H1 (cell line): ENCODE measurements around the gene KCNMA1.

ENCODE experiments used
- ATF3 ChIP-seq: IDR thresholded peaks from 2 replicates; pipeline ENCODE4 v1.6.1; 2011; ENCODE audit warnings: low read depth, mild to moderate bottlenecking, low read length; ENCODE audit not compliant: insufficient read depth
- CHD7 ChIP-seq: fragments of 300-600 bp; sonication (generic); IDR thresholded peaks from 2 replicates; pipeline ENCODE4 v1.7.1; 2012; ENCODE audit warnings: low read length, moderate library complexity, mild to moderate bottlenecking, inconsistent platforms; ENCODE audit not compliant: insufficient replicate concordance
- CTCF ChIP-seq, 3 experiments: IDR thresholded peaks; 1 replicate in 2 of 3; 2 replicates in 1 of 3; pipeline versions ENCODE4 v1.5.1 to v1.6.1; 2011; ENCODE audit warnings: low read length in 3 of 3, mild to moderate bottlenecking in 3 of 3, inconsistent platforms in 2 of 3, low read depth in 1 of 3, moderate library complexity in 1 of 3; ENCODE audit not compliant: insufficient read depth in 1 of 3; ENCODE audit errors: control extremely low read depth in 1 of 3
- GABPA ChIP-seq: IDR thresholded peaks from 2 replicates; pipeline ENCODE4 v1.6.1; 2011; ENCODE audit warnings: mild to moderate bottlenecking, low read length, moderate library complexity, borderline replicate concordance; ENCODE audit not compliant: insufficient read depth
- JUN ChIP-seq: IDR thresholded peaks from 2 replicates; pipeline ENCODE4 v1.6.1; 2011; ENCODE audit warnings: low read depth, mild to moderate bottlenecking, improper control_type of control experiment, low read length
- JUND ChIP-seq: IDR thresholded peaks from 2 replicates; pipeline ENCODE4 v1.6.1; 2011; ENCODE audit warnings: mild to moderate bottlenecking, improper control_type of control experiment, low read length
- MAX ChIP-seq: IDR thresholded peaks from 2 replicates; pipeline ENCODE4 v1.6.1; 2012; ENCODE audit warnings: inconsistent platforms
- POLR2AphosphoS5 ChIP-seq: IDR thresholded peaks from 2 replicates; pipeline ENCODE4 v1.6.1; 2011; ENCODE audit warnings: low read depth, low read length
- RAD21 ChIP-seq, 2 experiments: IDR thresholded peaks in 1 of 2; conservative IDR thresholded peaks in 1 of 2; 2 replicates each; pipeline ENCODE4 v1.6.1; 2011; ENCODE audit warnings: low read depth in 2 of 2, low read length in 2 of 2, improper control_type of control experiment in 1 of 2, inconsistent platforms in 1 of 2, mild to moderate bottlenecking in 1 of 2, moderate library complexity in 1 of 2
- YY1 ChIP-seq: IDR thresholded peaks from 2 replicates; pipeline ENCODE4 v1.6.1; 2011; ENCODE audit warnings: low read depth, mild to moderate bottlenecking, low read length

- no peak for TF ChIP-seq JUND
- TF ChIP-seq CTCF (IDR thresholded peaks at IDR 0.05; ENCODE audit: control extremely low read depth in 1 of 3, insufficient read depth in 1 of 3, low read depth in 1 of 3, low read length in 3 of 3), result no peak
- no peak for TF ChIP-seq JUN
- TF ChIP-seq YY1, result no peak
- TF ChIP-seq ATF3, result no peak
- TF ChIP-seq MAX, result no peak
- TF ChIP-seq RAD21 (IDR thresholded peaks at IDR 0.05 in 1 of 2, conservative IDR thresholded peaks at IDR 0.05 in 1 of 2; ENCODE audit: low read depth in 2 of 2, low read length in 2 of 2), result no peak
- no peak for TF ChIP-seq GABPA
- no peak for TF ChIP-seq POLR2AphosphoS5
- TF ChIP-seq CHD7, result no peak
Observed at GRCh38 chr10:77305650-77306632, 331.7 kb downstream of the KCNMA1 start.
